Measurements from ENCODE around the gene GIPC2. TPM values are rescaled to one million over a fixed set of nuclear protein-coding genes. Genes with fewer than 3 reads are reported as not detected.

GIPC2 gene
- total and polyA plus RNA-seq, 11 donors = 0.99 to 4.0 (median 2.5) TPM

- H3K9me3 ChIP-seq = no peaks in the 10 kb centered on the region
- no peak for TF ChIP-seq CTCF (IDR thresholded peaks at IDR 0.05)
- TF ChIP-seq POLR2A (IDR thresholded peaks at IDR 0.05) = no peak
- no peak overlapping the region for H3K4me3 ChIP-seq
- intact Hi-C loops (cut with DNase I) = loop anchor here in 1 of 10 donors (10.0 kb wide), 1 partner anchor 68 kb away; no protein-coding TSS in a partner anchor
- 73 to 97% (median 77%) methylated on average over 5 of the region's 5 CpGs for WGBS, 4 donors
- no peak for ATAC-seq
- no peaks in the 10 kb centered on the region for H3K36me3 ChIP-seq
- no peak for DNase-seq
- no peak overlapping the region for H3K27ac ChIP-seq
- H3K27me3 ChIP-seq = no peaks in the 10 kb centered on the region
- peaks cover 0 to 25% (median 0%) of the 10 kb centered on the region in 12 donors for H3K4me1 ChIP-seq
Observed at GRCh38 chr1:78036450-78036849, 9.3 kb upstream of the GIPC2 start.

DNA sequence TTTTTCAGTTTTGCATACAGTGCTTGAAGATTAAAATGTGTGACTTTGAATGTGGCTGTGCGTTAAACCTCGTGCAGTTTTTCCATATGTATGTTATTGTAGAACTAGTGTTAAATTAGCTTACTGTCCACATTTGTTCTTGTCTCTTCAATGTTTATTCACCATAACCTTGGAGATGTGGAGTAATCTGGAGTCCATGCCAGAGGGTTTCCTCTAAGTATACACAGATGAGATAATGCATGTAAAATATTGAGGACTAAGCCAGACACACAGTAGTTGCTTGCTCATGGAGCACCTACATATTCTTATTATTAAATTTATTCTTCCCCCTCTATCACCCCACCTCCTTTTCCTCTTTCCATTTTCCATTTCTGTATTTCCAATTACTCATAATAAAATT is 7.7 kb upstream of the GIPC2 start:
- H3K9me3 ChIP-seq = no peaks in the 10 kb centered on the region
- 69 to 83% (median 80%) methylated on average over 2 of the region's 2 CpGs for WGBS, 4 donors
- no peak overlapping the region for H3K27ac ChIP-seq
- H3K4me3 ChIP-seq = no peak overlapping the region
- no peak for DNase-seq
- intact Hi-C loops (cut with DNase I) = loop anchor here in 1 of 10 donors (10.0 kb wide), 1 partner anchor 67 kb away; no protein-coding TSS in a partner anchor
- ATAC-seq = no peak
- no peaks in the 10 kb centered on the region for H3K36me3 ChIP-seq
- no peaks in the 10 kb centered on the region for H3K27me3 ChIP-seq
- H3K4me1 ChIP-seq = peaks cover 0 to 20% (median 0%) of the 10 kb centered on the region in 12 donors
- TF ChIP-seq POLR2A (IDR thresholded peaks at IDR 0.05) (no peak), CTCF (IDR thresholded peaks at IDR 0.05) (no peak)

GRCh38 chr1:78038491-78038939 is 7.3 kb upstream of the GIPC2 start:
- TF ChIP-seq POLR2A (IDR thresholded peaks at IDR 0.05) (no peak), CTCF (IDR thresholded peaks at IDR 0.05) (no peak)

GRCh38 chr1:78040484-78041089 is 5.2 kb upstream of the GIPC2 start:
- Histone ChIP-seq H3K9me3 (no peaks in the 10 kb centered on the region), H3K4me1 (peaks cover 0 to 15% (median 0%) of the 10 kb centered on the region in 12 donors), H3K36me3 (no peaks in the 10 kb centered on the region), H3K27ac (no peak overlapping the region), H3K27me3 (peaks cover 0 to 7% (median 0%) of the 10 kb centered on the region in 9 donors), H3K4me3 (no peak overlapping the region)
- intact Hi-C loops (cut with DNase I) = loop anchor here in 1 of 10 donors (10.0 kb wide), 1 partner anchor 64 kb away; no protein-coding TSS in a partner anchor
- ATAC-seq (no peak), DNase-seq (no peak)
- TF ChIP-seq POLR2A (IDR thresholded peaks at IDR 0.05) = no peak
- no peak for TF ChIP-seq CTCF (IDR thresholded peaks at IDR 0.05)
- WGBS, 4 donors = 77 to 84% (median 79%) methylated on average over 3 of the region's 3 CpGs

More at GRCh38 chr1:78038491-78038939, 7.3 kb upstream of the GIPC2 start:
- intact Hi-C loops (cut with DNase I) = loop anchor here in 1 of 10 donors (10.0 kb wide), 1 partner anchor 66 kb away; no protein-coding TSS in a partner anchor
- ATAC-seq (no peak), DNase-seq (no peak)
- no peaks in the 10 kb centered on the region for H3K36me3 ChIP-seq
- no peak overlapping the region for H3K4me3 ChIP-seq
- no peaks in the 10 kb centered on the region for H3K27me3 ChIP-seq
- H3K9me3 ChIP-seq = no peaks in the 10 kb centered on the region
- peaks cover 0 to 16% (median 0%) of the 10 kb centered on the region in 12 donors for H3K4me1 ChIP-seq
- H3K27ac ChIP-seq = no peak overlapping the region

Data from heart left ventricle (tissue), 16 donors.